ENCODE data around the gene FMNL1.
"Not testable (repeated sequence)": the region's sequence is repeated elsewhere in the genome, so short reads cannot be mapped to it uniquely, and the experiment has no call there.

Gene FMNL1, protein sequence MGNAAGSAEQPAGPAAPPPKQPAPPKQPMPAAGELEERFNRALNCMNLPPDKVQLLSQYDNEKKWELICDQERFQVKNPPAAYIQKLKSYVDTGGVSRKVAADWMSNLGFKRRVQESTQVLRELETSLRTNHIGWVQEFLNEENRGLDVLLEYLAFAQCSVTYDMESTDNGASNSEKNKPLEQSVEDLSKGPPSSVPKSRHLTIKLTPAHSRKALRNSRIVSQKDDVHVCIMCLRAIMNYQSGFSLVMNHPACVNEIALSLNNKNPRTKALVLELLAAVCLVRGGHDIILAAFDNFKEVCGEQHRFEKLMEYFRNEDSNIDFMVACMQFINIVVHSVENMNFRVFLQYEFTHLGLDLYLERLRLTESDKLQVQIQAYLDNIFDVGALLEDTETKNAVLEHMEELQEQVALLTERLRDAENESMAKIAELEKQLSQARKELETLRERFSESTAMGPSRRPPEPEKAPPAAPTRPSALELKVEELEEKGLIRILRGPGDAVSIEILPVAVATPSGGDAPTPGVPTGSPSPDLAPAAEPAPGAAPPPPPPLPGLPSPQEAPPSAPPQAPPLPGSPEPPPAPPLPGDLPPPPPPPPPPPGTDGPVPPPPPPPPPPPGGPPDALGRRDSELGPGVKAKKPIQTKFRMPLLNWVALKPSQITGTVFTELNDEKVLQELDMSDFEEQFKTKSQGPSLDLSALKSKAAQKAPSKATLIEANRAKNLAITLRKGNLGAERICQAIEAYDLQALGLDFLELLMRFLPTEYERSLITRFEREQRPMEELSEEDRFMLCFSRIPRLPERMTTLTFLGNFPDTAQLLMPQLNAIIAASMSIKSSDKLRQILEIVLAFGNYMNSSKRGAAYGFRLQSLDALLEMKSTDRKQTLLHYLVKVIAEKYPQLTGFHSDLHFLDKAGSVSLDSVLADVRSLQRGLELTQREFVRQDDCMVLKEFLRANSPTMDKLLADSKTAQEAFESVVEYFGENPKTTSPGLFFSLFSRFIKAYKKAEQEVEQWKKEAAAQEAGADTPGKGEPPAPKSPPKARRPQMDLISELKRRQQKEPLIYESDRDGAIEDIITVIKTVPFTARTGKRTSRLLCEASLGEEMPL

DNA sequence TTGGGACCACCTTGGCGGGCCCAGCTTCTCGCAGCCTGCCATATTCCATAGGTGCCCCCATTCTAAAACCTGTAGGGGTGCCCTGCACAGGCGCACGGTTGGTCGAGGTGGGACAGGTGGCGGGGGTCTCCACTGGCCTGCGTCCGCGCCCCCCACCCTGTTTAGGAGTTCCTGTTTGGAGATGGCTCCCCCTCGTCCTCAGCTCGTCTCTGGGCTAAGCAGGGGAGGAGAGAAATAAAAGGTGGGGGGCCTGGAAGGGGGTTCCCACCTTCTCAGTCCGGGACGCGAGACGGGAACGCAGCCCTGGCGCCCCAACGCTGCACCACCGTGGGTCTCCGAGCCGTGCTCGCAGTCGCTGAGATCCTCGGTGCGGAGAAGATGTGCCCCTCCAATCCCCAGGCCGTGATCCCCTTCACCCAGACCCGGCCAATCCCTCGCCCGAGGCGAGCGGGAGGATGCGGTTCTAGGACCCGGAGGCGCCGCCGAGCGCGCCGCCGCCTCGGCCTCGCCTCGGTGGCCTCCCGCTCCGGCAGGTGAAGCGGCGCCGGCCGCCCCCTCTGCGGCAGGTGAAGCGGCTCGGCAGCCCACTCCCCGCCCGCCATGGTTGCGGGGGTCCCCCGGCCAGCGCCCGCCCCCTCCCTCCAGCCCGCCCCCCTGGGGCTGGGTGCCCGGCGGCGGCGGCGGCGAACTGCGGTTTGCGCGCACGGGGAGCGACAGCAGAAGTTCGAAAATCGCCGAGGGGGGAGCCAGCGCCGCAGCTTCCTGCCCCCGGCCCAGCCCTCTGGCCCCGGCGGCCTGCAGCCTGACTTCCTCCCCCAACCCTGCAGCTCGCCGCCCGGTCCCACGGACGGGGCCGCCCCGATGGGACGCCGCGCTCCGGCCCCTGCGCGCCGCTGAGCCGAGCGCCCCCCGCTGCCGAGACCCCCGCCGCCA, at the start of gene FMNL1:
FMNL1 (plus strand) TSS at position 805 of the 933 bp plus-strand sequence. CDS start 240 bp downstream, outside the sequence.
- in situ Hi-C loops (cut with HindIII; ENCODE audit: low sequenced_read_pairs), result no loop called here

DNA sequence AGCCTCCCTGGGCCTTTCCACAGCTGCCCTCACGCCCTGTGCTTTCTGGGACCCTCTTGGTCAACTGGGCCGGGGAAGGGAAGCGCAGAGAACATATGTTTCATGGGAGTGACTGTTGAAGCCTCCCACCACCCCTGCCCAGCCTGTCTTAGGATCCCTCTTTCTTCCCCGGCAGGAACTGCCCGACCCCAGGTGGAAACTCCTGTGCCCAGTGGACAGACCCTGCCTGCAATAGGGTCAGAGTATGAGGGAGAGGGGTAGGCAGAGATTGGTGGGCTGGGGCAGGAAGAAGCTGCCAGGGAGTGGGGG, 49.5 kb upstream of the FMNL1 start:
- in situ Hi-C loops (cut with HindIII; ENCODE audit: low sequenced_read_pairs), result no loop called here

DNA sequence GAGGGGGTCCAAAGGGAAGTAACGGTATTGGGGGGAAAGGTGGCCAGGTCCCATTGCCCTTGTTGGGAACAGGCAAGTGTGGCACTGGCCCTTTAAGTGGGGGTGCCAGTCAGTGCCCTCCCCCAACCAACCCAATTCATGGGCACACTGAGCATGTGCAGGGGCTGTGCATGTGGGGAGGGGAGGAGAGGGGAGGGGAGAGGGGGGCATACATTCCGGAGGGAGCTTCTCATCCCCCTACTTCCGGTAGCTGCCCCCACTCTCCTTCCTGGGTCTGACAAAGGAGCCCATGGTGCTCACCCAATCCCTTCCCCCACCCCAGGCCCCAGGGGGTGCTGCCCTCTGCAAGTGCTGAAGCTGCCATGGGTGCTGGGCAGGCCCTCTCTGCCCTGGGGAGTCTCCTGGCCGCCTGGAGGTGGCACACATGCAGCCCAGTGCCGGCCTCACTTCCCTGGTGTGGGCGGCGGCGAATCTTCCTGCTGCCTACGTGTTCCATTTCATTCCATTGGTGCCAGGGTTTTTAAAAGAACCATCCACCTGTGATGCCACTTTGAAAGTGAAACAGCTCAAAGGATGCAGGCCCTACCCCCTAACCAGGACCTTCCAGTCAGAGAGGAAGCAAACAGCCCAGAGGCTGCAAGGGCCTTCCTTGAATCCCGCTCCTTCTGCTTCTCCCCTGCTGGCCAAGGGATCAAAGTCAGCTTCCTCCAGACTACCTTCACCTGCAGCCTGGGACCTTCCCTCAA, 49.0 kb upstream of the FMNL1 start:
- in situ Hi-C loops (cut with HindIII; ENCODE audit: low sequenced_read_pairs), result no loop called here

DNA sequence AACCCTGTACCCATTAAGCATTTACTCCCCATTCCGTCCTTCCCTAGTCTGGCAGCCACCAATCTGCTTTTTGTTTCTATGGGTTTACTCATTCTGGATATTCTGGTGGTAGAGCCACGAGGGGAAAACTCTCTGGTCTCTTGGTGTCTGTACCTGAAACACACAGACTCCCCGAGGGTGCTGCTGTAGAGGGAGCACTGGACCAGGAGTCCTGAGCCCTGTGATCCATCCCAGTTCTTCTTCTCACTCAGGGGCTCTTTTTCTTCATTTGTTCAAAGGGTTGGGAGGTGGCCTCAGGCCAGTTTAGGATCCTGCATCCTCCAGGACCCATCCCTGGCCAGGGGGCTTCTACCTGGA, 45.9 kb upstream of the FMNL1 start:
- in situ Hi-C loops (cut with HindIII; ENCODE audit: low sequenced_read_pairs), result no loop called here

DNA sequence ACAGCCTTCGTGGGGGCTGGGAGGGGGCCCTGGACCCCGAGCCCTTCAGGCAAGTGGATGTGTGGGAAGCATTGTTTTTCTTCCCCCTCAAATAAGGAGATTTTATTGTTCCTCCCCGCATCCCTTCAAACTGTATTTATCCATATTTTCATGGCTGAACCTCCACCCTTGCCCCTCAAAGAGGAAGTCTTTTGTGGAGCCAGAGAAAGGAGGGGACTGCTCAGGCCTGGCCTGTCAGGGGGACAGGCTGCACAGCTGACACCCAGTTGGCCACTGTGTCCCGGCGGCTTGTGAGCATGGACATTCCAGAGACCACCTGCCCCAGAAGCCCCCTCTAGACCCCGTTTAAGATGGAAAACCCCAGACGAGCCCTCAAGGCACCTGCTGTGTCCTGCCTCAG, 44.1 kb upstream of the FMNL1 start:
- in situ Hi-C loops (cut with HindIII; ENCODE audit: low sequenced_read_pairs), result no loop called here

DNA sequence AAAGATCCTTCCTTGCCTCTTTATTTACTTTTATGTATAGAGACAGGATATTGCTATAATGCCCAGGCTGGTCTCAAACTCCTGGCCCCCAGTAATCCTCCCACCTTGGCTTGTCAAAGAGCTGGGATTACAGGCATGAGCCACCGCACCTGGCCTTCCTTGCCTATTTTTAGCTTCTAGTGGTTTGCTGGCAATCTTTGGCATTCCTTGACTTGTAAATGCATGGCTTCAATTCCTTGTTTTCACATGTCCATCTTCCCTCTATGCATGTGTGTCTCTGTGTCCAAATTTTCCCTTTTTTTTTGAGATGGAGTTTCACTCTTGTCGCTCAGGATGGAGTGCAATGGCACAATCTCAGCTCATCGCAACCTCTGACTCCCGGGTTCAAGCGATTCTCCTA, 37.5 kb upstream of the FMNL1 start:
- in situ Hi-C loops (cut with HindIII; ENCODE audit: low sequenced_read_pairs), result no loop called here

DNA sequence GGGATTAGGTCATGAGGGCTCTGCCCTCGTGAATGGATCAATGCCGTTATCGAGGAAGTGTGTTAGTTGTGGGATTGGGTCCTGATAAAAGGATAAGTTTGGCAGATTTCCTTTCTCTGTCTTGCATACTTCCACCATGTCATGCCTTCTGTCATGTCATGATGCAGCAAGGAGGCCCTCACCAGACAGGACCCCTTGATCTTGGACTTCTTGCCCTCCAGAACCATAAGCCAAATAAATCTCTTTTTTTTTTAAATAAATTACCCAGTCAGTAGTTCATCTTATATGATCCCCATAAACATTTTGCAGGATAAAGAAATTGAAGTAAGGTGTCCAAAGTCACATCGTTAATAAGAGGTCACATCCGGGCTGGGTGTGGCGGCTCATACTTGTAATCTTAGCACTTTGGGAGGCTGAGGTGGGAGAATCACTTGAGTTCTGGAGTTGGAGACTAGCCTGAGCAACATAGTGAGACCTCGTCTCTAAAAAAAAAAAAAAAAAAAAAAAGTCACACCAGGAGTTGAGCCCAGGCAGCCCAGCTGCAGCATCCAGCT, 34.8 kb upstream of the FMNL1 start:
- in situ Hi-C loops (cut with HindIII; ENCODE audit: low sequenced_read_pairs), result no loop called here

DNA sequence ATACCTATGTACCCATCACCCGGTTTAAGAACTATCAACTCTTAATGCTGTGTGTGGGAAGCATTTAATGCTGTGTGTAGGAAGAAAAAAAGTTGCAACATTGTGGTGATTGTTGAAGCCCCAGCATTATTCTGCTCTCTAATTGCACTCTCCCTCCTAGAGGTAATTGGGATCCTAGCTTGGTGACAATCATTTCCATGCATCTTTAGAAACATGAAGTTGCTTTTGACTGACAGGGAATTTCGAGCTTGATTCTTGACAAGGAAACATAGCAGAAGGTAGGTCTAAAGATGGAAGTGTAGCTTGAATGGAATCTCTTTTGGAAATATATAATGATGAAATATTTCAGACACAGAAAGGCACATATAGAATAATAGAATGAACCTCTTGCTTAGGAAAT, 32.7 kb upstream of the FMNL1 start:
- in situ Hi-C loops (cut with HindIII; ENCODE audit: low sequenced_read_pairs), result no loop called here

DNA sequence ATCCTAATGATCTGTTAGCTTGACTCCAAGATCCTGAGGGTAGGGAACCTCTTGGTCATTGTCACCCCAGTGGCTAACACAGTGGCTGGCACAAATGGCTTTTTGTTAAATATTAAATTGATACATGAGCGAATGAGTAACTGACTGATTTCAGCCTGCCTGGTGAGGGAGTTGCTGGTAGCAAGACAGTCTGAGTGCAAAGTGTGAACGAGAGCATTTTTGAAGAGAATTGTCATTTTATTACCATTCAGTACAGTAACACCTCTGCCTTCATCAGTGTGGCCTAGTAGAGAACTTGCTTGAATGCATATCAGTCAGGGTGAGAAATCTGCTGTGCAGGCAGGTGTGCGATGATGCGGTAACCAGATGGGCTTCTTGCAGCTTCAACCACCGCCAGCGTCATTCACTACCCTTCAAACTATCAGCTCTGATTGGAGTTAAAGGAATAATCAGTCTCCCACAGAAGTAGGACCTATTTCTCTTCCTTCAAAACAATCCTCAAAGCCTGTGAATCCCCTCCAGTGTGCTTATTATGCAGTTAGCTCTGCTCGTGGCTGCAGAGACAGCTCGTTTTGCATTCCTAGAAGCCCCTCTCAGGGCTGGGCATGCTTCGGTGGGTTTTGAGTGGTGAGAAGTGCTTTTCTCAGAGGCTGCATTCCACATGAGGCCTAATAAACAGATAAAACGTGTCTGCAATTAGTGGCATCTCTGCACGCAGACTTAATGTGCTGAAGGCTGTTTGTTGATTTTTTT, 31.0 kb upstream of the FMNL1 start:
- in situ Hi-C loops (cut with HindIII; ENCODE audit: low sequenced_read_pairs), result no loop called here

DNA sequence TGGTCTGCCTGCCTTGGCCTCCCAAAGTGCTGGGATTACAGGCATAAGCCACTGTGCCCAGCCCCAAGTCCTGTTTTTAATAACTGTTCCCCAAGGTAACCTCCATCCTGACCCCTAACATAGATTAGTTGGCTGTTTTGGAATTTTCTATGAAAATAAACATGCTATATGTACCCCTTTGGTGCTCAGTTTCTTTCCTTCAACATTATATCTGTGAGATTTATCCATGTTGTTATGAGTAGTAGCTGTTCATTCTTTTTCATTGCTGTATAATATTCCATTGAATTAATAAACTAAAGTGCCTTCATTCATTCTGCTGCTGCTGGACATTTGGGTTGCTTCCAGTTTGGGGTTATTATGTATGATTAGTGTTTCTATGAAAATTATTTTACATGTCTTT, 26.3 kb upstream of the FMNL1 start:
- in situ Hi-C loops (cut with HindIII; ENCODE audit: low sequenced_read_pairs), result no loop called here

DNA sequence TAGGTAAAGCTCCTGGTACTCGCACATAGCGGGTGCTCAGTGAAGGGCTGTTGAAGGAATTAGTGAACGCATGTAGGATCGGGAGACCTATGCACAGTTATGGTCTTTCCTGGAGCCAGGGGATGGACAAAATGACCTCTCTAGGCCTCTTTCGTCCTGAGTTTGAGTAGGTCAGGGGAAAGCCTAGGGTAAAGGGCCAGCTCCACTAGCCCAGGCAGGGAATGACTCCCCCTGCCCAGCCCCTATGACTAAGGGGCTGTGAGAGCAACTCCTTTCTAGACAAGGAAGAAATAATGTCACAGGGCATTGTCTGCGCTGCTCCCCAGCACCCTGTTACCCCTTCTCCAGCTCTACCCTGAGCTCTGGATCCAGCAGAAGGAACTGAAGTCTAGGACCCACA, 24.6 kb upstream of the FMNL1 start:
- in situ Hi-C loops (cut with HindIII; ENCODE audit: low sequenced_read_pairs), result no loop called here

DNA sequence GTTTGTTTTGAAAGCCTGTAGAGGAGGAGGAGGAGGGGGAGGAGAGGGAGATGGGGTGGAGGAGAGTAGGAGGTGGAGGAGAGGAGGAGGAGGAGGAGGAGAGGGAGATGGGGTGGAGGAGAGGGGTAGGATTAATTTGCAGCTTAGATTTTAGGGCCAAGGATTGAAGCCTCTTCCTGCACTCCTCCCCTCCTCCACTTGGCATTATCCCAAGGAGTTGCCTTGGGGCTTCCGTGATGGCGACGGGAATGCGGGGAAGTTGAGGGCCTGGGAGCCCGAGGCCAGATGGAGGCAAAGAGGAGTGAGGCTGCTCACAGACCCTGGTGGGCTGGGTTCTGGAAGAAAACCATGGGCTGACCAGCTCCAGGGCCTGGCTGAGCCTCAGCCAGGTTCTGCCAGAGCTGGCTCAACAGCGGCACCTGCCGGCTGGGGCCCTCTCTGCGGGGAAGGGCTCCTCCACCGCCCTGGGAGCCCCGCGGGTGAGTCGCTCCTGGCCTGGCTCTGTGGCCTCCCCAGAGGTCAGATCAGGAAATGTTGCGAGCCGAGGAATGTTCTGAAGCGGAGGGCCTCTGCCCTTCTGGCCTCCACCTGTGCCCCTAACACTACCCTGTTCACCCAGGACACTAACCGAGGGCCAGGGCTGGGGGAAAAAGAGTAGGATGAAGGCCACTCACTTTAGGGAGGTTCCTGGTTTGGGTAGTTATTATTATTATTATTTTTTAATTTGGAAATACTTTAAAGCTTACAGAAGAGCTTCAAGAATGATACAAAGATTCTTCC, 23.9 kb upstream of the FMNL1 start:
- in situ Hi-C loops (cut with HindIII; ENCODE audit: low sequenced_read_pairs), result no loop called here

DNA sequence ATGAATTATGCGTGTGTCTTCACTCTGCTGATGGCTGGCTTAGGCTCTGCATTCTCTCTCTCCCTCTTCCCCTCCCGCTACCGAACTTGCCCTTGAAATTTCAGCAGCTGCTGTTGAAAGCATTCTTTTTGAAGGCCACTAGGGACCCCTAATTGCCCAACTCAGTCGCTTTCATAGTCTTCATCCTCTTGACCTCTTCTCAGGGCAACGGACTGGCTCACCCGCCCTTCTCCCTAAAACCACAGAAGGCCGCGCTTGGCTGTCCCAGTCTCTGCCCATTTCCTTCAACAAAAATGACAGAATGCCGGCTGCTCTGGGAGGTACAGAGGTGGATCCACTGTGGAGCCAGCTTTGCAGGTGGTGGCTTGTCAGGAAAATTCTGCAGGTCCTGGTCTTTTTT, 21.0 kb upstream of the FMNL1 start:
- in situ Hi-C loops (cut with HindIII; ENCODE audit: low sequenced_read_pairs), result no loop called here

DNA sequence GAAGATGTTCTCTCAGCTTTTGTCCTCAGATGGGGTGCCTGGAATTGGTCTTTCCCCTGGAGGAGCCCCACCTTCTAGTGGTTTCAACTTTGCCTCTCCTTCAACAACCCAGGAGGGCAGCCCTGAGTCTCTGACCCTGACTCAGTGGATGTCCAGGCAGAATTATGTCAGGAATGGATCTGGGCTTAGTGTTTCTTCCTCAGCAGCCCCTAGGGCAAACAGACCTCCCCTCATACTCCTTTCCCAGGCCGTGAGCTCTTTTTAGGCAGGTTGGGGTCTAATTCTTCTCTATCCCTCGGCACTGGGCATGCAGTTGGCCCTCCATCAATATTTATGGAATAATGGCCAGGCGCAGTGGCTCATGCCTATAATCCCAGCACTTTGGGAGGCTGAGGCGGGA, 20.2 kb upstream of the FMNL1 start:
- in situ Hi-C loops (cut with HindIII; ENCODE audit: low sequenced_read_pairs), result no loop called here

DNA sequence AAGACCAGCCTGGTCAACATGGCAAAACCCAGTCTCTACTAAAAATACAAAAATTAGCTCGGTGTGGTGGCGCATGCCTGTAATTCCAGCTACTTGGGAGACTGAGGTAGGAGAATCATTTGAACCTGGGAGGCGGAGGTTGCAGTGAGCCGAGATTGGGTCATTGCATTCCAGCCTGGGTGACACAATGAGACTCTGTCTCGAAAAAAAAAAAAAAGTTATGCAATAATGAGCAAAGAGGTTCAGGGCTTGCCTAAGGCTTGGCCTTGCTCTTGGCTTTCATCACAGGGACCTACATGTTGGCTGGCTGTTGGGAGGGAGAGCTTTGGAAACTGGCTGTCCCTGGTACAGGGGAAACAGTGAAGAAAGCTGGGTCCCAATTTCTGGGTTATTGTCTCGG, 19.8 kb upstream of the FMNL1 start:
- in situ Hi-C loops (cut with HindIII; ENCODE audit: low sequenced_read_pairs), result not testable (repeated sequence)

DNA sequence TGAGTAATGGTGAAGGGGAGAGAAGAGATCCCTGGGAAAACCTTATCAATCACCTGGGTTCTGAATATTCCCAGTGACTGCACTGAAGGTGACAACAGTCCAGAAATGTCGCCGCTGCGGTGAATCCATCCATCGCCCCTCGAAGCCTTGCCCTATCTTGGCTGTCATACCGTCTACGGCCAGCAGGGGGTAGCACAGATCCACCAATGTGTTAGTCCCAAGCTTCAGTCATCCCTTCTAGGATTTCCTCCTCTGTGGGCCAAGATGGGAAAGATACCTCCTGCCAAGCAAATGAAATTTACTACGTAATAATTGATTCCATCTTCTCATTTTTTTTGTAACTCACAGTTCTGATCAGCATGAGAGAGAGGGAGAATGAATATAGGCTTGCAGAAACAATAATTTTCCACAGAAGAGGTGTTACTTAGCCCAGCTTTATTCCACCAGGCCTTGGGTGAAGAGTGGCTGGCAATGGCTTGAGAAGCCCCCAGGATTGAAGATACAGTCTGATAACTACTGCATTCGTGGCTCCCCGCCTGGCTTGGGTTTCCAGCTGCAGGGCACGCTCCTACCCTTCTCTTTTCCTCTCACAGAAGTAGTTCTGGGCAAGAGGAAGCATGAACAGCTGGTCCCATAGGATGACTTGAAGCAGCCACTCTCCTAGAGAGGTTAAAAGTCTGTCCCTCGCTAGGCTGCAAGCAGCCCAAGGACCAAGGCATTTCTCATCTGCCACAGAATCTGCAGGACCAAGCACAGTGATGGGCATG, 2.6 kb upstream of the FMNL1 start:
- in situ Hi-C loops (cut with HindIII; ENCODE audit: low sequenced_read_pairs), result no loop called here

DNA sequence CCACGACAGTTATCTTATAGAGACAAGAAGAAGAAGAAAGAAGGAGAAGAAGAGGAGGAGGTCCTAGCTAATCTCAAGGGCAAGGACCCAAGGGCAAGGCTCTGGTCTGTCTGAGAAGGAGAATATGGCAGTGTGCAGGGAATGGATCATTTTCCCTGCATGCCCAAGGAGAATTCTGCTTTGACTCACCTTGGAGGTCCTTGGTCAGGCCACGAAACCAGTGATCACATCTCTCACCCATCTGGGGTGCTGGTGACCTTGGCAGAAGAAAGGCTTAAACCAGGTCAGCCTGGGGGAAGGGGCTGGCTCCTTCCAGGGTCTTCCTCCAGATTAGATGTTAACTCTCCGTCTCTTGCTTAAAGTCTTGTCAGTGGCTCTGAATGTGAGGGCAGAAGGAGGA, 1.6 kb upstream of the FMNL1 start:
- in situ Hi-C loops (cut with HindIII; ENCODE audit: low sequenced_read_pairs), result no loop called here

DNA sequence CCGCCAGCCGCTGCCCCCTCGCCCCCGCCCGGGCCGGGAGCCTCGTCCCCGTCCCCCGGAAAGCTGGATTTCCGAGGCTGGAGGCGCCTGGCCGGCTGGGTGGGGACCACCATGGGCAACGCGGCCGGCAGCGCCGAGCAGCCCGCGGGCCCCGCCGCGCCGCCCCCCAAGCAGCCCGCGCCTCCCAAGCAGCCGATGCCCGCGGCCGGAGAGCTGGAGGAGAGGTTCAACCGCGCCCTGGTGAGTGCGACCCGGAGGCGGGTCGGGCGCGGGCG, 266 bp downstream of the FMNL1 start:
- in situ Hi-C loops (cut with HindIII; ENCODE audit: low sequenced_read_pairs), result no loop called here

Measured in endothelial cell of hepatic sinusoid (primary cell).